ENCODE measurements around the gene BANK1. TPM values are rescaled to one million over a fixed set of nuclear protein-coding genes. Genes with fewer than 3 reads are reported as not detected.

Gene BANK1
- total RNA-seq, 1 experiment from 2014 or later = 52.6 TPM

DNA sequence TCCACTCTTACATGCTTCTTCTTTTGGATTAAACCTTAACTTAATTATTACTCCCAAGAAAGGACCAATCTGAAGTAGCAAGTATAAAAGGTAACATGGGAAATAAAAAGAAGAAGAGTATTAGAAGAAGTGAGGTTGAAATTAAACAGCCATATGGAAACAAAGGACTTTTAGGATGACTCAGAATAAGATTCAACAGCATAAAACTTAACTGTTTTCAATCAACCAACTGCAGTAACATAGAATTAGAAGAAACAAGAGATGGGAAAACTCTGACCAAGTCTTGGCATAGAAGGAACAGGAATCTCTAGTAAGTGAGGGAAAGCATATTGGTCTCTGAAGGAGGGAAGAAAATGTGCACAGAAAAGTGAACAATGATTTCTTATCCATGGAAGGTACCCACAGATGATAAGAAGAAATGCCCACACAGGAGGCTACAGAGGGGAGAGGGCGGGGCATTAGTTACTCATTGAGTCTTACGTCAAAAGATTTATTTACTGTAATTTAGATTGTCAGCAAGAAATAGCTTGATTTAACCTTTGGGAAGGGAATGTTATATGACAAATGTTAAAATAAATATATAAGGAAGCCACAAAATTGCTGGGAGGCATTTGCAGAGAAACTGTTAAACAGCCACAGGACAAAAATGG, 177.3 kb downstream of the BANK1 start:
- no peaks in the 10 kb centered on the region for H3K9me3 ChIP-seq (ENCODE audit: low read length)
- peaks cover 6% of the 10 kb centered on the region; the same call in 1 of the 2 replicates for H3K79me2 ChIP-seq (ENCODE audit: low read length)
- H3K9me2 ChIP-seq (replicated peaks; ENCODE audit: insufficient read depth, low read length) = no peaks in the 10 kb centered on the region
- no peak overlapping the region for H3K4me3 ChIP-seq (ENCODE audit: low read length)
- no peak overlapping the region for H3K27ac ChIP-seq (ENCODE audit: low read length)
- no peaks in the 10 kb centered on the region for H3K36me3 ChIP-seq (ENCODE audit: insufficient read depth, low read length)
- no peaks in the 10 kb centered on the region for H3K27me3 ChIP-seq (ENCODE audit: low read length)
- no peak overlapping the region for H3K9ac ChIP-seq (ENCODE audit: low read length)
- H3K4me1 ChIP-seq (ENCODE audit: low read length) = peaks cover 11% of the 10 kb centered on the region
- DNase-seq = no peak
- no peak overlapping the region for H2AFZ ChIP-seq (ENCODE audit: low read length)
- H3K4me2 ChIP-seq (ENCODE audit: low read depth, low read length, poor library complexity, severe bottlenecking) = no peak overlapping the region
- no peaks in the 10 kb centered on the region for H4K20me1 ChIP-seq (ENCODE audit: insufficient read depth, low read depth, low read length)

DNA sequence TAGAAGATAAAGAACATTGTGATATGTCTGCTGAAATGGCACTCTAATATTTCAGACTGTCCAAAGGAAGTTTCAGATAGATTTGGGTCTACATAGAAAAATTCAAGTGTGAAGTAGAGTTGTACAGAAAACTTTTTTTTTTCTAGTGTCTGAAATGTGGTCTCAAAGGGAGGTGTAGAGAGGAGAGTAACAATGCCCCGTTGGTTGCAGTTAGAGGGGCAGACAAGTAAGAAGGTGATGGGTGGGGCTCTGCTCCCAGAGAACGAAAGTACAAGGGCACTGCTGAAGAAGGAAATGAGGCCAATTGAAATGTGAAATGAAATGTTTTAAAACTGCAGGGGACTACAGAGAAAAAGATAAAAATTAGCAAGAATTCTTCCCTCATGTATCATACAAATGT, 177.8 kb downstream of the BANK1 start:
- Histone ChIP-seq H3K27ac (ENCODE audit: low read length) (no peak overlapping the region), H3K79me2 (ENCODE audit: low read length) (peaks cover 6% of the 10 kb centered on the region; the same call in 1 of the 2 replicates), H3K9me2 (replicated peaks; ENCODE audit: insufficient read depth, low read length) (no peaks in the 10 kb centered on the region), H3K9ac (ENCODE audit: low read length) (no peak overlapping the region), H4K20me1 (ENCODE audit: insufficient read depth, low read depth, low read length) (no peaks in the 10 kb centered on the region), H3K4me2 (ENCODE audit: low read depth, low read length, poor library complexity, severe bottlenecking) (no peak overlapping the region), H3K27me3 (ENCODE audit: low read length) (no peaks in the 10 kb centered on the region), H3K4me1 (ENCODE audit: low read length) (peaks cover 11% of the 10 kb centered on the region), H2AFZ (ENCODE audit: low read length) (no peak overlapping the region), H3K9me3 (ENCODE audit: low read length) (no peaks in the 10 kb centered on the region), H3K36me3 (ENCODE audit: insufficient read depth, low read length) (no peaks in the 10 kb centered on the region), H3K4me3 (ENCODE audit: low read length) (no peak overlapping the region)
- no peak for DNase-seq

DNA sequence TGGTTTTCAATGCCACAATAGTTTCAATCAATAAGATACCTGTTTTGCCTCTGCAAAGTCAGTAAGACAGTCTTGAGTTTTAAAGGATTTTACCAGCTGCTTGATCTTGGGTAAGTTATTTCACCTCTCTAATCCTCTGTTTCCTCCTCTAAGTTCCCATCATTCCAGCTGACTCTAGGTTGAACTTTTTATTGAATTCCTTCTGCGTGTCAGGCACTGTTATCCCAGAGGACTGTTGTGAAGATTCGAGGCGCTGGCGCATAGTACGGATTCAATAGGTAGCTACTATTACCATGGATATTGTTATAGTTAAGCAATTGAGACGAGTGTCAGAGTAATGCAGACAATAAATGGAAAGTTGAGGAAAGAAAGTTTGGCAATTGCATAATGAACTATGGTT, 179.4 kb downstream of the BANK1 start:
- Histone ChIP-seq H3K27ac (ENCODE audit: low read length) (no peak overlapping the region), H3K27me3 (ENCODE audit: low read length) (no peaks in the 10 kb centered on the region), H2AFZ (ENCODE audit: low read length) (no peak overlapping the region), H3K9ac (ENCODE audit: low read length) (no peak overlapping the region), H3K4me1 (ENCODE audit: low read length) (peaks cover 11% of the 10 kb centered on the region), H3K4me3 (ENCODE audit: low read length) (no peak overlapping the region), H3K9me2 (replicated peaks; ENCODE audit: insufficient read depth, low read length) (no peaks in the 10 kb centered on the region), H3K79me2 (ENCODE audit: low read length) (peaks cover 6% of the 10 kb centered on the region; the same call in 1 of the 2 replicates), H3K4me2 (ENCODE audit: low read depth, low read length, poor library complexity, severe bottlenecking) (no peak overlapping the region), H3K9me3 (ENCODE audit: low read length) (no peaks in the 10 kb centered on the region), H4K20me1 (ENCODE audit: insufficient read depth, low read depth, low read length) (no peaks in the 10 kb centered on the region), H3K36me3 (ENCODE audit: insufficient read depth, low read length) (no peaks in the 10 kb centered on the region)
- DNase-seq = no peak

DNA sequence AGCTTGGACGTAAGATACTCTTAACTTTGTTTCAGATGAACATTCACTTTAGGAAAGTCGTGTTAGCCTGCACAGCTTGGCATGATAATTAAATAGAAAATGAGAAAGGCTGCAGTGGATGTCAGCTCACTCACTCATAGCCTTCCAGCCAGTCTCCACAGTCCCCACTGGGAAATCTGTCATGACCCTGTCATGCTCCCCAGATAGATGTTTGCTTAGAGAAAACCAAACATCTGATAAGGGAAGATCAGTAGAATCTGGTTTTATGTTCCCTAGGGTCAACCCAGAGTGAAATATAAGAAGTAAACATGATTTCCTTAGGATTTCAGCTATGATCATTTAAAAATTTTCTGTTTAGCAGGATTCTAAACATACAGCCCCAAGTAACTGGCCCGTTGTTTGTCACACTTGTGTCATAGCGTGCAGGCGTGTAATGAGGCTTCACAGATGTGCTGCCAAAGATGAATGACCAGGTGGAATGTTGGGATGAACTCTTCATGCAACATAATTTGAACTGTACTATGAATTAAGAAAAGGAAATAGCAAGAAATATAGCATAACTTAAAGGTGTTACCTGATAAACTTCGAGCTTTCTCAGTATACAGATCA, 180.1 kb downstream of the BANK1 start:
- Histone ChIP-seq H3K4me2 (ENCODE audit: low read depth, low read length, poor library complexity, severe bottlenecking) (no peak overlapping the region), H3K27ac (ENCODE audit: low read length) (no peak overlapping the region), H3K9ac (ENCODE audit: low read length) (no peak overlapping the region), H3K27me3 (ENCODE audit: low read length) (no peaks in the 10 kb centered on the region), H3K4me1 (ENCODE audit: low read length) (peaks cover 6% of the 10 kb centered on the region), H3K79me2 (ENCODE audit: low read length) (peaks cover 6% of the 10 kb centered on the region; the same call in 1 of the 2 replicates), H4K20me1 (ENCODE audit: insufficient read depth, low read depth, low read length) (no peaks in the 10 kb centered on the region), H3K9me3 (ENCODE audit: low read length) (no peaks in the 10 kb centered on the region), H2AFZ (ENCODE audit: low read length) (no peak overlapping the region), H3K9me2 (replicated peaks; ENCODE audit: insufficient read depth, low read length) (no peaks in the 10 kb centered on the region), H3K4me3 (ENCODE audit: low read length) (no peak overlapping the region), H3K36me3 (ENCODE audit: insufficient read depth, low read length) (no peaks in the 10 kb centered on the region)
- DNase-seq = no peak

DNA sequence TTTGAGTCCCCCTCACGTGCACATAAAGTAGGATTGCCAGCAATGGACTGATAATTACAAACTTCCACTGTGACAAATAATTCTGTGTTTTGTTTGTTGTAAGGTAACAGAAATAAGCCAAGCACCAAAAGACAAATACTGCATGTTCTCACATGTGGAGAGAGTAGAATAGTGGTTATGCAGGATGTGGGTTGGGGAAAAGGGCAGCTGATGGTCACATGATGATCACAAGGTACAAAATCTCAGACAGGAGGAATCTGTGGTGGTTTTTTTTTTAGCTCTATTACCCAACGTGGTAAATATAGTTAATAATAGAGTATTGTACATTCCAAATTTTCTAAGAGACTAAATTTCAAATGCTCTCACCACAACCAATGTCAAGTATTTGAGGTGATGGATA, 182.3 kb downstream of the BANK1 start:
- no peak overlapping the region for H3K4me3 ChIP-seq (ENCODE audit: low read length)
- H3K36me3 ChIP-seq (ENCODE audit: insufficient read depth, low read length) = no peaks in the 10 kb centered on the region
- peaks cover 6% of the 10 kb centered on the region; the same call in 1 of the 2 replicates for H3K79me2 ChIP-seq (ENCODE audit: low read length)
- H3K27me3 ChIP-seq (ENCODE audit: low read length) = no peaks in the 10 kb centered on the region
- H3K9ac ChIP-seq (ENCODE audit: low read length) = no peak overlapping the region
- H3K9me3 ChIP-seq (ENCODE audit: low read length) = no peaks in the 10 kb centered on the region
- H3K9me2 ChIP-seq (replicated peaks; ENCODE audit: insufficient read depth, low read length) = no peaks in the 10 kb centered on the region
- H2AFZ ChIP-seq (ENCODE audit: low read length) = no peak overlapping the region
- H3K27ac ChIP-seq (ENCODE audit: low read length) = no peak overlapping the region
- H3K4me1 ChIP-seq (ENCODE audit: low read length) = no peaks in the 10 kb centered on the region; the same call in 1 of the 2 replicates
- no peaks in the 10 kb centered on the region for H4K20me1 ChIP-seq (ENCODE audit: insufficient read depth, low read depth, low read length)
- no peak for DNase-seq
- H3K4me2 ChIP-seq (ENCODE audit: low read depth, low read length, poor library complexity, severe bottlenecking) = no peak overlapping the region

DNA sequence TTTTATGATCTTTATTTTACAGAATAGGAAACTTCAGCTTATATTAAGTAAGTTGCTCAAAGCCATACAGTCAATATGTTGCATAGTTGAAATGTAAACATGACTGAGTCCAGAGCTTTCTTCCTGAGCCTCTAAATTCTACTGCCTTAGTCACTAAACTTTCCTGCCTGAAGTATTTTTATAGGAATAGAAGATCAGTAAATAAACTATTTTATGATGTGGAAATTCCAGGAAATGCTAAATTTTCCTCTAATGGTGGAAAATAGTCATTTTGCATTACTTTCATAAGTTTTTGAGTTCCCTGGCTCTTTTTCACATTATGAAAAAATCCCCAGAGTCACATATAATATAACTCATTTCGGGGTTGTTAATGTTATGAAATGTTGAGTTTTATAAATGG, 182.8 kb downstream of the BANK1 start:
- H3K4me2 ChIP-seq (ENCODE audit: low read depth, low read length, poor library complexity, severe bottlenecking) = no peak overlapping the region
- no peaks in the 10 kb centered on the region for H3K9me2 ChIP-seq (replicated peaks; ENCODE audit: insufficient read depth, low read length)
- H2AFZ ChIP-seq (ENCODE audit: low read length) = no peak overlapping the region
- H3K36me3 ChIP-seq (ENCODE audit: insufficient read depth, low read length) = no peaks in the 10 kb centered on the region
- no peak overlapping the region for H3K27ac ChIP-seq (ENCODE audit: low read length)
- DNase-seq = no peak
- H3K9ac ChIP-seq (ENCODE audit: low read length) = no peak overlapping the region
- H3K9me3 ChIP-seq (ENCODE audit: low read length) = no peaks in the 10 kb centered on the region
- H3K79me2 ChIP-seq (ENCODE audit: low read length) = peaks cover 6% of the 10 kb centered on the region; the same call in 1 of the 2 replicates
- no peaks in the 10 kb centered on the region for H4K20me1 ChIP-seq (ENCODE audit: insufficient read depth, low read depth, low read length)
- H3K4me1 ChIP-seq (ENCODE audit: low read length) = no peaks in the 10 kb centered on the region; the same call in 1 of the 2 replicates
- no peak overlapping the region for H3K4me3 ChIP-seq (ENCODE audit: low read length)
- no peaks in the 10 kb centered on the region for H3K27me3 ChIP-seq (ENCODE audit: low read length)

DNA sequence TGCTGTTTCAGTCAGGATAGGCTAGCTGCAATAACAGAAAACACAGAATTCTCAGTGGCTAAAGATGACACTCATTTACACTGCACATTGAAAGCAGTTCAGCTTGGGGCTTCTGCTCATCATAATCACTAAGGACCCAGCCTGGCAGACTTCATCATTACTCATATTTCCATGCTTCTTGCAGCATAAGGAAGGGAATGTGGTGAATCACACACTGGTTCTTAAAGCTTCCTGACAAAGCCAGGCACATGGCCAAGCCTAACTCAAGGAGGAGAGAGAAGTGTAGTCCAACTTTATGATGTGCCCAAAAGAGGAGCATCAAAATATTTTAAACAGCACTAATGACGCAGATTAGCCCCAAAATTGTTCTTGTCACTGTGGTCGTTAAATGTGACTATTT, 186.5 kb downstream of the BANK1 start:
- Histone ChIP-seq H3K79me2 (ENCODE audit: low read length) (peaks cover 6% of the 10 kb centered on the region; the same call in 1 of the 2 replicates), H3K9me3 (ENCODE audit: low read length) (no peaks in the 10 kb centered on the region), H3K9me2 (replicated peaks; ENCODE audit: insufficient read depth, low read length) (no peaks in the 10 kb centered on the region), H2AFZ (ENCODE audit: low read length) (no peak overlapping the region), H3K4me2 (ENCODE audit: low read depth, low read length, poor library complexity, severe bottlenecking) (no peak overlapping the region), H4K20me1 (ENCODE audit: insufficient read depth, low read depth, low read length) (no peaks in the 10 kb centered on the region), H3K9ac (ENCODE audit: low read length) (no peak overlapping the region), H3K27ac (ENCODE audit: low read length) (no peak overlapping the region), H3K4me3 (ENCODE audit: low read length) (no peak overlapping the region), H3K4me1 (ENCODE audit: low read length) (peaks cover 19% of the 10 kb centered on the region), H3K36me3 (ENCODE audit: insufficient read depth, low read length) (no peaks in the 10 kb centered on the region), H3K27me3 (ENCODE audit: low read length) (no peaks in the 10 kb centered on the region)
- DNase-seq = no peak

DNA sequence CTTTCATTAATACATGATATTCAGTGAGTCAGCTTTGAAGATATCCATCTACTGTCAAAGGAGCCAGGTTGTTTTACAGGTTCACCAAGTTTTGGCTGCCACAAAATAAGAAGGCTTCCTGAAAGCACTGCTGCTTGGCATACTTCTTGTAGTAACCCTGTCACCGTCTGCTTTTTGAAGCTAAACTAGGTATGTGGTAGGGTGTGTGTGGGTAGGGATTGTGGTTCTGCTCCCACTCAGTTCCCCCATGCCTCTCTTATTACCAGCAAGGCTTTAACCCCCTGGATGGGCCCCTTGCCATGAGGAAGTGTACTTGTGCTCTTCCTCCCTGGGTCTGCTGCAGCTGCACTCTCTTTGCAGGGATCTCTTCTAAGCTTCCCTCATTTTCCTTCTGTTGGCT, 191.2 kb downstream of the BANK1 start:
- H2AFZ ChIP-seq (ENCODE audit: low read length) = peak overlapping the region; percentile 49; the same call in 1 of the 2 replicates
- peak overlapping the region; percentile 27; the same call in 1 of the 2 replicates for H3K9ac ChIP-seq (ENCODE audit: low read length)
- H3K4me3 ChIP-seq (ENCODE audit: low read length) = no peak overlapping the region
- peak; percentile 63 for DNase-seq
- no peaks in the 10 kb centered on the region for H3K79me2 ChIP-seq (ENCODE audit: low read length)
- H3K36me3 ChIP-seq (ENCODE audit: insufficient read depth, low read length) = no peaks in the 10 kb centered on the region
- no peaks in the 10 kb centered on the region for H3K9me3 ChIP-seq (ENCODE audit: low read length)
- H4K20me1 ChIP-seq (ENCODE audit: insufficient read depth, low read depth, low read length) = no peaks in the 10 kb centered on the region
- H3K4me2 ChIP-seq (ENCODE audit: low read depth, low read length, poor library complexity, severe bottlenecking) = peak overlapping the region; percentile 37
- H3K4me1 ChIP-seq (ENCODE audit: low read length) = peaks cover 21% of the 10 kb centered on the region
- no peaks in the 10 kb centered on the region for H3K9me2 ChIP-seq (replicated peaks; ENCODE audit: insufficient read depth, low read length)
- peak overlapping the region; percentile 49 for H3K27ac ChIP-seq (ENCODE audit: low read length)
- no peaks in the 10 kb centered on the region for H3K27me3 ChIP-seq (ENCODE audit: low read length)

All from Karpas-422 (cell line).